Fibroblast of skin of left biceps (primary cell): Measurements from ENCODE around the gene ACTR5.

Source experiments
- DNase-seq, 2 experiments: peaks; one replicate each; pipeline ENCODE4 v3.0.0-alpha.2; 2013; ENCODE audit warnings: low read depth in 2 of 2

ACTR5 gene

DNA sequence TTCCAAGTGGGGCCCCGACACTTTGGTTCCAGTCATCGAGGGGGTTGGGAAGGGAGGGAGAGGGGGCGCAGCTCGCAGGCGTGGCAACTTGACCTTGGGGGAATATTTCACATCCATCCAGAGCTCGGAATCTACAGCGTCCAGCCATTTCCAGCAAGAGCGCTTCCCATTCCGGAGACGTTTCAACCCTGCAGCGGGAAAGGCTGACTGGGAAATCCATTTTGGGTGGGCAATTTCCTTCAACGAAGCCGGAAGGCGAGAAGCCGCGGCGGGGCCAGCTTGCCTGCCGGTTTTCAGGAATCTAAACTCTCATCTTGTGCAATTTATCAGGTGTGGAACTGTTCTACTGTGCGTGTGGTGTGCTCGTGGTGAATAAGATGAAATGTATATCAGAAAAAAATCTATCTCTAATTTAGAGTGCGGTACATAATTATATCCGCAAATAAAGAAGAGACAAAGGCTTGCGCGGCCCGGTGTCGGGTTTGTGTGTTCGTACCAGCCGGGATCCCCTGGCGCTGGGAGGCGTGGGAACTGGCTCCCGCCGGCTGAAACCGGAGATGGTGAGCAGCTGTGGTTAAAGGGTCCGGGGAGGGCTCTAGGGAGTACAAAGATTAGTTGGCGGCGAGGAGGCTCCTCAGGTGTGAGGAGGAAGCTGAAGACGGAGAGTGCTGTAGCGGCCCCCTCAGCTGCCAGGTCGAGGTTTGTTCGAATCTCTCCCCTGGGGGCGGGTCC, 19.2 kb upstream of the ACTR5 start:
- DNase-seq: no peak

DNA sequence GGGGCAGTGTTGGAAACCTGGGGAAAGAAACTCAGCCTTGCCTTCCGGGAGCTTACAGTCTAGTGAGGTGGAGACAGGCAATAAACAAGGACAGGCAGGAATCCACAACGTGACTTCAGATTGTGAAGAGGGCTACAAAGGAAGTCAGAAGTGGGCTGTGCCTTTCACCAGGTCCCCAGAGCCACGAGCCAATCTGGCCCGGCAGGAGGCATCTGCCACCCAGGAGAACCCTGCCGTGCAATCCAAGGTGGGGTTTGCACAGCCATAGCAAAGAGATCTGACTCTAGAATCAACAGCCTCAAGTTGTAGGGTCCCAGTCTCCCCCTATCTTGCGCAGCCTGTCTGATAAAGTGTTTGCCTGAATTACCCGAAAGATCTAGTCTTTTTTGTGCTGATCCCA, 18.5 kb upstream of the ACTR5 start:
- no peak for DNase-seq

DNA sequence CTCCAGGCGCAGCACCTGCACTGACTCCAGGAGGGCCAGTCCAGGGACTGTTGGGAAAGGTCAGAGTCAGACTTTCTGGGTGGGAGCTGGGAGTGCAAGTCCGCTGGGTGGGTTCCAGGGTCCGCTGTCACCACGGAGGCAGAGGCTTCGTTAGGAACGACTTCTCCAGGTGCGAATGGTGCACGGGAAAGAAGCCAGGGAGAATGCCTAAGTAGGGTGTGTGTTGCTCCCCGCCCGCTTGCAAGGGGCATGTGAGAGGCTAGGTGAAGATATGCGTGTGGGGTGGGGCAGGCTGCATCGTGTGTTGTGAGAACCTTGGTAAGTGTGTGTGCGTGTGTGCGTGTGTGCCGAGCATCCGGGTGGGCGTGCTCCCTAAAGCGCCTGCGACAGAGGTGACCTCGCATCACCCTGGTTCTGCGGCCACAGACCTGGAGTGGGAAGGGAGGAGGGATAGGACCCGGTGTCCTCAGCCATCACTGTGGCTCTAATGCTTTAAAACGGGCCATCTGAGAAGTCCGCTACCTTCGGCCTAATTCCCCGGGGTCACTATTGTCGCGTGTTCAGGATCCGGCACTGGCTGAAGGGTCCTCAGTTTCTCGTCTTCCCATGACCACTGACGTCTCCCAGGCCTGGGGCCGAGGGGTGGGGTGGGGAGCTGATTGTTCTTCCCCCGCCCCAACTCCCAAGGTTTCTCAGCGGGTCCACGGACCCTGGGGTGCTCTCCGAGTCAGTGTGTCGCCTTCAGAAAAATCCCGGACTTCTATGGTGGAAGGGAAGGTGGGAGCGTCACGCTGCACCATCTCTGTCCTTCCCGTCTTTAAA, 17.9 kb upstream of the ACTR5 start:
- no peak for DNase-seq

DNA sequence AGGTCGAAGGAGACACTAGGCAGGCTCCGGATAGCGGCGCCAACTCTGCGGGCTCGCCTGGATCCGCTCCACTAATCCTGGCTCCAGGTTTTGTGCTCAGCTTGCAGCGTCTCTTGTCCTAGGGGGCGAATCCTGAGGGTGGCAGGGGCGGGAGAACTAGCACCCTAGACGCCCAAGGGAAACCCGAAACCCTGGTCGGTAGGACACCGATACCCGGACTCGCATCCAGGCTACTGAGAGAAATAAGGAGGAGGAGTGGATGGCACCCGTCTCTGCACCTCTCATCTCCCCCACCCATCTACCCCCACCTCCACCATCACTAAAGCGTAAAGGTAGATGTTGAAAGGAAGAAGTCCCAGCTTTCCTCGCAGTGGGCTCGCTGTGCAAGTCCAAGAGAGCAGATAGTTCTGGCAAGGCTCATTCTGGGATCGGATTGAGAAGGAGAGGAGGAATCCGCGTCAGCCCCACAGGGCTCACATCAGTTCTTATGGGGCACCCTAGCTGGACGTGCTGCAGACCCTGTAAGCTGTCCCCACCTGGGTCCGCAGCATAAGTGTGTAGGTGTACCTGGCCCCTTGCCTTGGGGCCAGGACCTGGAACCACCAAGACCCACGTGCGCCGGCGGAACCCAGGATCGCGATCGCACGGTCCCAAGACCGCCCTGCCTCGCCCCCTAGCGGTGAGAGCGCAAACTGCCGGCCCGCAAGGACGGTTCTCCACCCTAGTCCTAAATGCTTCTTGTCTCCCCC, 17.1 kb upstream of the ACTR5 start:
- no peak for DNase-seq

- no peak for DNase-seq
Observed at GRCh38 chr20:38731738-38732113, 16.5 kb upstream of the ACTR5 start.

DNA sequence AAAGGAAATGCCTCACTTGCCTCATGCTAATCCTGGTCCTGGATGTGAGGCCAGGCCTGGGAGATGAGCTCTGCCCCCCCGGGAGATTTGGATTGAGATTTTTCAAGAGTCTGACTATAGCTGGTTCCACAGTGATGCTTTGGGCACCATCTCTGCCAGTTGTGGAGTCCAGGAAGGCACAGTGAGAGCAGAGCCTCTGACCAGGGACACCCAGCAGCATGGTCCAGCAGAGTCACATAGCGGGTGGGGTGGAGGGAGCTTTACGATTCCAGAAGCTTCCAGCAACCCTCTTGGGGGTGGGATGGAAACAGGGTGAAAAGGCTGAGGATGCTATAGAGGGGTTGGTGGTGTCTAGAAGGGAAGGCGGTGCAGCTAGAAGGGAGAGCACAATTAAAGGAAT, 15.3 kb upstream of the ACTR5 start:
- DNase-seq: no peak

- no peak for DNase-seq
Observed at GRCh38 chr20:38735172-38735571, 13.1 kb upstream of the ACTR5 start.

GRCh38 chr20:38737887-38738286, 10.4 kb upstream of the ACTR5 start:
- no peak for DNase-seq

GRCh38 chr20:38745757-38746156, 2.5 kb upstream of the ACTR5 start:
- DNase-seq: no peak

GRCh38 chr20:38747495-38748096, 664 bp upstream of the ACTR5 start:
- DNase-seq: no peak

- DNase-seq: no peak
Observed at GRCh38 chr20:38748861-38749149, 545 bp downstream of the ACTR5 start.

- DNase-seq: no peak
Observed at GRCh38 chr20:38751360-38751976, 3.2 kb downstream of the ACTR5 start.

- DNase-seq: no peak
Observed at GRCh38 chr20:38752029-38752428, 3.8 kb downstream of the ACTR5 start.

DNA sequence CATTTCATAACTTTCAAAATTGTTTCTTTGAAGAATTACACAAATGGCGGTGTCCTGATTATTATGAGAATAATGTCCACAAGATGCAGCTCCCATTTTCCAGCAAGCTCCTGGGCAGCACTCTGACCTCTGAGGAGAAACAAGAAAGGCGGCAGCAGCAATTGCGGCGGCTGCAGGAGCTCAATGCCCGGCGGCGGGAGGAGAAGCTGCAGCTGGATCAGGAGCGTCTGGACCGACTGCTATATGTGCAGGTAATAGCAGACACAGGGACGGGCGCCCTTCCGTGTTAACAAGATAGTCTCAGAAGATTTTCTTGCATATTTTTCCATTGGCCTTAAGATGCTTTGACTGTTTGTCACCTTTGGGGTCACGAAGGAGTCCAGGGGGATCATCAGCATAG, 6.7 kb downstream of the ACTR5 start:
- DNase-seq: no peak

GRCh38 chr20:38755324-38755910, 7.2 kb downstream of the ACTR5 start:
- DNase-seq: no peak

DNA sequence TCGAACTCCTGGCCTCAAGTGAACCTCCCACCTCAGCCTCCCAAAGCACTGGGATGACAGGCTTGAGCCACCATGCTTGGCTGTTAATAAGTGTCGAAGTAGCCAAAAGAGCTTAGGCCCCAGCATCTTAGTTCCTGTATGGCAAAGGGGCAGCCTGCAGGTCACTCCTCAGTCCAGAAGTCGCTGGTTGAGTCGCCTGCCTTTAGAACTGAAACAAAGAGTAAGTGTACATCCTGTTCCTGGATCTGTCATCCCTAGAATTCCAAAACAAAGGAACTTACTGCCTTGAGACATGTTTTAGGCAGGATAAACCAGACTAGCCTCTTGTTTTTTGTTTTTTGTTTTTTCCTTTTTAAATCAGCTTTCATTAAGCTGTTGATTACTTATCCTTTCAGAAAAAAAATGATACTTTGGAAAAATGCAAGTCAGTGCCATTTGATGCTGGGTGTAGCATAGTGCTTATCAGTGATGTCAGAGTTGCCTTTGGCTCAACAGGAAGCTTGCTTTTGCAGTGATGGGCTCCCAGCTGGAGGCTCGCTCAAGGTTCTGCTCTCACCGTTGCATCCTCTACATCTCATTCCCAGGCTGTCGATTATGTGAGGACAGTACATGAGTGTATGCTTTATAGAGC, 9.0 kb downstream of the ACTR5 start:
- no peak for DNase-seq

- no peak for DNase-seq
Observed at GRCh38 chr20:38759106-38759505, 10.8 kb downstream of the ACTR5 start.

DNA sequence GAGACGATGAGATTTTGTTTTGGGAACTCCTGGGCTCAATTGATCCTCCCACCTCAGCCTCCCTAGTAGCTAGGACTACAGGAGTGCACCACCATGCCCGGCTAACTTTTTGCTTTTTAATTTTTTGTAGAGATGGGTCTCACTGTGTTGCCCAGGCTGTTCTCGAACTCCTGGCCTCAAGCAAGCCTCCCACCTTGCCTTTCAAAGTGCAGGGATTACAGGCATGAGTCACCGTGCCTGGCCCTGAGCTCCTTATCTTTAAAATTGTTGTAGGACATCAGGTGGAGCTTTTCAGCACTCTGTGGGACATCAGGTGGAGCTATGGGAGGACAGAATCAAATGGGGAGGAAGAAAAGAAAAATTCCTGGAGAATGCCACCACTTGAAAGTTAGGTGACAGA, 12.7 kb downstream of the ACTR5 start:
- no peak for DNase-seq

DNA sequence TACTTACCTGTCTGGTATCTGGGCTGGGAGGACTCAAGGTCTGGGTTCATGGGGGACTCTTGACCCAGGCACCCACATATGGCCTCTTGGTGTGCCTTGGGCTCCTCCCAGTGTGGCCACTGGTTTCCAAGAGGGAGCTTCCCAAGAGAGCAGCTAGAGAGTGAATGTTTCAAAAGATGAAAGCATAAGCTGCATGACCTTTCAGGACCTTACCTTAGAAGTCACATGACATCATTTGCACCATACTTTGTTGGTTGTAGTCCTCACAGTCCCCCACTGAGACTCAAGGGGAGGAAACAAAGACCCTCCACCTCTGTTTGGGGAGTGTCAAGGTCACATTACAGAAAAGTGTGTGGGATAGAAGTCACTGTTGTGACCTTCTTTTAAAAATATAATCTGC, 13.9 kb downstream of the ACTR5 start:
- DNase-seq: no peak

DNA sequence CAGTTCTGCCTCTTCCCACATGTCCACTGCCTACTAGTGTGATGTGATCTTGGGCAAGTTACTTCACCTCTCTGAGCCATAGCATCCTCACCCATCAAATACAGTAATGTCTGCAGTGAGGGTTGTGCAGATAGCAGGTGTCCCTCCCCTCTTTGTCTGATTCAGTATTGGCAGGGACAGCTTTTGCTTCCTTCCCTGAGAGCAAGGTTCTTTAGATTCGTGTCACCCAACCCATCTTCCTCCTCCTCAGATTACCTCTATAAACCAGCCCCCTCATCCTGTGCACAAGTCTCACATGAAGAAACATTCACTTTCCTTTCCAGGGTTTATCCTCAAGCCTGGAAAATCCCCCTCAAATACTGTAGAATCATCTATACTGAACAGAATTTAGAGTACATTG, 15.4 kb downstream of the ACTR5 start:
- DNase-seq: no peak
